HG02571 (cell line): ENCODE measurements around the gene RHOBTB3.
"Not testable (repeated sequence)": the region's sequence is repeated elsewhere in the genome, so short reads cannot be mapped to it uniquely, and the experiment has no call there.

ENCODE experiments used
- ATAC-seq: cut with Tn5 transposase; IDR thresholded peaks from one replicate; pipeline ENCODE4 v1.9.1; 2021; ENCODE audit warnings: mild to moderate bottlenecking, moderate library complexity; ENCODE audit not compliant: unreplicated experiment

RHOBTB3 gene

DNA sequence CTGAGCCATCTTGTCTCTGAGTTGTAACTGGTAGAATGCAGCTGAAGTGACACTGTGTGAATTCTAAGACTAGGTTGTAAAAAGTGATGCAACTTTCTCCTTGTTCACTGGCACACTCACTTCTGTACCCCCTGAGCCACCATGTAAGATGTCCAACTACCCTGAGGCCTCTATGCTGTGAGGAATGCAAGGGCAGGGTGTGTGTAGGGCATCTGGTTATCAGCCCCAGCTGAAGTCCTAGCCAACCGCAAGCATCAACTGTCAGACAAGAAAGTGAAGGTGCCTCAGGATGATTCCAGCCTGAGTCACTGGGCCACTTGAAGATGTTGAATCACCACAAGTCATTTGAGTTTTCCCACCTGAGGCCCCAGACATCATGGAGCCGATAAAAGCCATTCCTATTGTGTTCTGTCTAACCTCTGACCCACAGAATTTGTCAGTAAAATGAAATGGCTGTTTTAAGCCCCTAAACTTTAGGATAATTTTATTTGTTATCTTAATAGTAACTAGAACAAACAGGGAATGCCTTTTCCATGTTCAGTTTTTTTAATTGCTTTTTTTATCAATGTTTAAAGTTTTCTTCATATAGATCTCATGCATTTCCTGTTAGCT, 18.7 kb upstream of the RHOBTB3 start:
- no peak for ATAC-seq

GRCh38 chr5:95713246-95713645, 17.9 kb upstream of the RHOBTB3 start:
- not testable (repeated sequence) for ATAC-seq

DNA sequence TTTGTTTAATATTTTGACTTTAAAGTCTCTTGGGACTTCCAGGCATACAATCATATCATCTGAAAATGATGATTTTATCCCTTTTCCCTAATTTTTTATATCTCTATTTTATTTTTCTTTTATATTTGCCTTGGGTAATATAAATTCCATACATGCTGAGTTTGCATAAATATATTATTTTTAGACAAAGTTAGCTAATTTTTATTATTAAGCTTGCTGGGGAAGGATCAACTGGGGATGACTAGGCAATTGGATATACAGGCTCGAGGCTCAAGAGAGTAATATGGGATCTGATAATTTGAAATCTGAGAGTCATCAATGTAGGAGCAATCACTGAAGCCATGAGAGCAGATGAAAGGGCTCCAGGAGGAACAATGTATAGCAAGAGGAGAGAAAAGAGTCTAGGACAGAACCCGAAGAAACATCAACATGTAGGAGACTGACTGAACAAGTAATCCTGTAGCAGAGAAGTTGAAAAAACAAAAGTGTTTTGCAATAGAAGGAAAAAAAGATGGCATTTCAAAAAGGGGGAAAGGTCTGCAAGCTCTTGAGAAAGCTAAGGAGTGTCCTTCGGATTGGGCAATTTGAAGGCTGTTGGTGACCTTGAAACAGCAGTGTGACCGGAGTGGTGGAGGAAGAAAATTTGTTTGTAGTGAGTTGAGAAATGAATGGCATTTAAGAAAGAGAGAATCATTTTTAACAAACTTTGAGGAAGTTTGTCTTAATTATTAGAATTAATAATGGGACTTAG, 17.0 kb upstream of the RHOBTB3 start:
- ATAC-seq = no peak

DNA sequence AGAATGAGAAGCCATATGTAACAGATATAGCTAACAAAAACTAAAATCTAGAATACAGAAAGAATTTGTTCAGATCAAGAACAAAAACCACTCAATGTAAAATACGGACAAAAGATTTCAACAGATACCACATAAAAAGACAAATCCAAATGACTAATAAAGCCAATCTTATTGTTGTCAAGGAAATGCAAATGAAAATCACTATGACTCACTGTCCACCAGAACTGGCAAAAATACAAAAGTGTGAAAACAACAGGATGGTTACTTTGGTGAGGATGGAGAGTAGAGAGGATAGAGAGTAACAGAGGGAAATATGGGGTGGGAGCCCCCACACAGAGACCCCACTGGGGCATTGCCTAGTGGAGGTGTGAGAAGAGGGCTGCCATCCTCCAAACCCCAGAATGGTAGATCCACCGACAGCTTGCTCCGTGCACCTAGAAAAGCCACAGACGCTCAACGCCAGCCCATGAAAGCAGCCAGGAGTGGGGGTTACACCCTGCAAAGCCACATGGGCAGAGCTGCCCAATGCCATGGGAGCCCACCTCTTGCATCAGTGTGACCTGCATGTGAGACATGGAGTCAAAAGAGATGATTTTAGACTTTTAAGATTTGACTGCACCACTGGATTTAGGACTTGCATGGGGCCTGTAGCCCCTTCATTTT, 15.2 kb upstream of the RHOBTB3 start:
- ATAC-seq = no peak

DNA sequence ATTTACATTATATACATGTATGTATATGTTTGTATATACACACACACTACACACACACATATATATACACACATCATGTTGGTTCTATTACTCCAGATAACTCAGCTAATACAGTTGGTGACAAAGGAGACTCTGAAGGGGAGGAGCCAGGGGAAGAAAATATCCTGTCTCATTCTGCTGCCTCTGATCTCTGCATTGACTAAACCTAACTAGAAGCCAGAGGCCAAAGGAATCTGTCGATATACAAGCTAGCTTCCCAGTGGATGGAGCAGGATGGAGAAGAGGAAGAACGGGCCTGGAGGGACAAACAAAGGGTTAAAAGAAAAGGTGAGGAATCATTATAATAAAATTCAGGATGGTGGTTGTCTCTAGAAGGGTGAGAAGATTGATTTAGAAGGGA, 13.7 kb upstream of the RHOBTB3 start:
- no peak for ATAC-seq

DNA sequence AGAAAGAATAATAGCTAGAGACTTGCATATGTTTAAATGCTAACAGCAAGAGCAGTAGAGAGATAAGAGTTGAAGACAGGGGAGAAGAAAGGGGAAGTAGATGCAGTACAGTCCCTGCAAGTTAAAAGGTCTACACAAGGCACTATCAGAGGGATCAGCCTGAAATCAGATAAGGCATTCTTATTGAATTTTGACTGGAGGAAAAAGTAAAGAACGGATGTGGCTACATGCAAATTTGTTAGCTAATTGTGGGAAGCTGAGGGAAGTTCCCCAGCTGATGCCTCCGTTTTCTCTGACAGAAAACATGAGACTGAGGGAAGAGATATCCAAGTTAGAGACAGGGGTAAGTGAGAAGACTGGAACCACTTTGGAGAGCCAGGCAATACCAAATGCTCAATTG, 12.9 kb upstream of the RHOBTB3 start:
- peak; percentile 77 for ATAC-seq

- ATAC-seq = no peak
These were observed 12.4 kb upstream of the RHOBTB3 start for GRCh38 chr5:95718738-95719137.

- no peak for ATAC-seq
These were observed 10.9 kb upstream of the RHOBTB3 start for GRCh38 chr5:95720094-95720786.

- ATAC-seq = no peak
These were observed 9.4 kb upstream of the RHOBTB3 start for GRCh38 chr5:95721582-95722295.

- no peak for ATAC-seq
These were observed 7.3 kb upstream of the RHOBTB3 start for GRCh38 chr5:95723632-95724369.

GRCh38 chr5:95725071-95725820, 5.9 kb upstream of the RHOBTB3 start:
- no peak for ATAC-seq

- no peak for ATAC-seq
These were observed 5.0 kb upstream of the RHOBTB3 start for GRCh38 chr5:95725937-95726810.

DNA sequence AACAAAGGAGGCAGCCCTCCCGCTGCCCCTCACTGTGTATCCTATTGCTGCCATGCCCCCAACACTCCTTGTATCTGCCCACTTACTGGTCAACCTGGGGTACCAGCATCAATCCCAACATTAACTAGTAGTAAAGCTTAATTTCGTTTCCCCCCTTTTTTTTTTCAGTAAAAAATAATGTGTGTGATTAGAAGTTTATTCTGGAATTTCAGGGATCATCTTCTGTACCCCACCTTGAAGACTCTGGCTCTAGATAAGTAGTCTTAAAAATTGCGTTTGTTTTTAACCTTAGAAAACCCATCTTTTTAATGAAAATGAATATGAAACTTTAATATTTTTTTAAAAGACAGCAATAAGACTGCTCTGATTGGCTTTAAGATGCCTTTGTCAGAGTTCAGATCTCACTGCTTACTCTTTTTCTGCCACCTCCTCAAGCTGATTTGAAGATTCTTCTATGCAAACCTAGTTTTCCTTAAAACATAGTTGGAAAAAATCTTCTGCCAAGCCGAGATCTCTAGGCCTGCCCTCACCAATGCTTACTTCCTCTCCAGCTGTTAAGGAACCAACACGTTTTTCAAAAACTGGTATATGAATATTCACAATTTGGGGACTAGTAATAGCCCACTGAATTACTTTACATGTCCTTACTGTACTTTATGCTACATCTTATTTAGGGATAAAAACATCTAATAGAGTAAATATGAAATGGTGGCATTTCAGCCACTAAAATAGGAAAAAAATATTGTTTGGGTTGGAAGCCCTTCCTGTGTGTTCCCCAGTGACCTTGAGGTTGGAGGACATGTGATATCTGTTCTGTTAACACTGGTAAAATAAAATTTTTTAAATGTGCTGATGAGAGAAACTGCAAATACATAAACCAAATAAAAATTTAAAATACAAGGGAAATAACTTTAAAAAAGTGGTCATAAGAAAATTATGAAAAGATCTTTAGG, 4.0 kb upstream of the RHOBTB3 start:
- ATAC-seq = no peak

- no peak for ATAC-seq
These were observed 3.4 kb upstream of the RHOBTB3 start for GRCh38 chr5:95727764-95728191.

GRCh38 chr5:95728494-95729114, 2.5 kb upstream of the RHOBTB3 start:
- ATAC-seq = no peak

- no peak for ATAC-seq
These were observed 1.8 kb upstream of the RHOBTB3 start for GRCh38 chr5:95729115-95730010.
